Stimulated activated CD4-positive, alpha-beta T cell treated with anti-CD3 and anti-CD28 coated beads, Interleukin-15, amount 100 ng/mL, for 1 hour (primary cell): Measurements from ENCODE around the gene CMKLR1.

Experiments
- DNase-seq, 2 donors: peaks; one replicate each; pipeline ENCODE4 v3.0.0-alpha.2; 2020; ENCODE audit warnings: low read depth in 1 of 2, low spot score in 1 of 2

Gene CMKLR1

DNA sequence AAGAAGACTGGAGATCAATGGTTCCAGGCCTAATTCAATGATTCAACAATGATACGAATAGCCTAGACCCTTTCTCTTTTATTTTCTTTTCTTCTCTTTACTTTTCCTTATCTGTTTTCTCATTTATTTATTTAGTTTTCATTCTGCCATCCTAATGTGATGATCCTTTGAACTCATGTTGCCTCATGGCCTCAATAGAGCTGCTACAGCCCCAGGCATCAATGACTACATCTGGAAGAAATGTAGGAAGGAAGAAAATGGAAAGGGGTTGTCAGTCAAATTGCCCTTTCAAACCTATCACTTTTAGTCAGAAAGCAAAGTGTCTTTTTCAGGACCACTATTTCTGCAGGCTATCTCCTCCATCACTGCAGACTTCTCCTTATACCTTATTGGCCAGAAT lies 69.9 kb downstream of the CMKLR1 start:
- DNase-seq, result no peak

DNA sequence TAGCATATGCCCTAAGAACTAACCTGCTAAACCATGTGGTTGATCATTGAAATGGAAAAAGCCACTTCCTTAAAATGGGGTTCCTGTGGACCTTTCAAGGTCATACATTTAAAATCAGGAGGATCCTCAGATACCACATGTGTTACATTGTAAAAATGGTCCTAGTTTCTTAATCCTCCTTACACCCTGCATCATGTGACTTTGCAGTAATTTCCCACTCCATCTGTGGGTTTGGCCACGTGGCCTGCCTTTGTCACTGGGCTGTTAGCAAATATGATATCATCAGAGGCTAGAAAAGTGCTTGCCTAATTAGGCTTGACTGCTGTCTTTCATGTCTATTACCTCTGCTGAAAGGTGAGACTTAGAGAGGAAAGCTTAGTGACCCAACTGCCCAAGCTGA lies 70.7 kb downstream of the CMKLR1 start:
- DNase-seq, result no peak

GRCh38 chr12:108267450-108267849 lies 71.7 kb downstream of the CMKLR1 start:
- no peak for DNase-seq

DNA sequence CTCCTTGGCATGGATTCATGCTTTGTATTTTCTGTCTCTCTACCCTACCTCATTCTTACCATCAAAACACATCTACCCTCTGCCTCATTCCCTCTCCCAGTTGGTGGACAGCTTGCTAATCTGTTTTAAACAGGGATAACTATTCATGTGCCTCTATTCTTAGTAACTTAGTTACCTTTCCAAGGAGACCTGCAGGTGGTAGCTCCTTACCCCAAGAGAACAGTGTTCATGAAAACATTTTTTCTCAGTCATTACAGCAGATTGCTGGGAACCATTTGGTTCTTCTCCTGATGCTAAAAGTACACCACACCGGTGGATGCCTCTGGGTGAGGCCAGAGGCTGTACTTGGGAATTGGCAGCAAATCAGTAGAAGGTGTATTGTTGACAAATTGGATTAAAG lies 73.0 kb downstream of the CMKLR1 start:
- no peak for DNase-seq

DNA sequence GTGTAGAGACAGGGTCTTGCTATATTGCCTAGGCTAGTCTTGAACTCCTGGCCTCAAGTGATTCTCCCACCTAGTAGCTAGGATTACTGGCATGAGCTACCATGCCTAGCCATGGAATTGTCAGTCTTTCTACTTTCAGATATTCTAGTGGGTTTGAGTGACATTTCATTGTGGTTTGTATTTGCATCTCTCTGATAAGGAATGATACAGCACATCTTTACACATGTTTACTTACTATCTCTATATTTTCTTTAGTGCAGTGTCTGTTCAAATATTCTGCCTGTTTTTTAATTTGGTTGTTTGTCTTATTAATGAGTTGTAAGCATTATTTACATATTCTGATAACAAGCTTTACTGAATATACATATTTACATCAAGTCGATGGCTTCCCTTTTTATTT lies 73.6 kb downstream of the CMKLR1 start:
- DNase-seq, result no peak

DNA sequence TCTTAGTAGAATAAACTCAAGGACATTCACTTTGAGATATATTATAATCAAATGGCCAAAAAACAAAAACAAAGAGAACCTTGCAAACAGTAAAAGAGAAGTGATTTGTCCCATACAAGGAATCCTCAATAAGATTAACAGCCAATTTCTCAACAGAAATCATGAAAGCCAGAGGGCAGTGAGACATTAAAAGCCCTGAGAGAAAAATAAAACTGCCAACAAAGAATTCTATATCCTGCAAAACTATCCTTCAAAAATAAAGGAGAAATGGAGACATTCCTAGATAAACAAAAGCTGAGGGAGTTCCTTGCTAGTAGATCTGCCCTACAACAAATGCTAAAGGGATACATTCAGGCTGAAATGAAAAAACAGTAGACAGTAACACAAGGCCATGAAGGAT lies 78.1 kb downstream of the CMKLR1 start:
- no peak for DNase-seq

DNA sequence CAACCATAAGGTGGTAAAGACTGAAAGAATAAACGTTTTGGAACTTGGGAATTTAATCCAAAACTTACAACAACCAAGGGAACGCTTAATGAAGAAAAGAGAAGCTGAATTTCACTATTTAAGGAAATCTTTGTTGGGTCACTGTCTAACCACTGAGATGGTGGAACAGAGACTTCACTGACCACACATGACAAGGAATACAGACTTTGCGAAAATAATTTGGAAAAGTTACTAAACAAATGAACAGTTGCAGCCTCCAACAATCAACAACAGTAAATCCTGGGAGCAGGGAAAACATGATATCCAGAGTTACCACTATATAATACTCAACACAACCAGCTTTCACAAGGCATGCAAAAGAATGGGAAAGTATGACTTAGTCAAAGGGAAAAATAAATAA lies 79.1 kb downstream of the CMKLR1 start:
- DNase-seq, result no peak

DNA sequence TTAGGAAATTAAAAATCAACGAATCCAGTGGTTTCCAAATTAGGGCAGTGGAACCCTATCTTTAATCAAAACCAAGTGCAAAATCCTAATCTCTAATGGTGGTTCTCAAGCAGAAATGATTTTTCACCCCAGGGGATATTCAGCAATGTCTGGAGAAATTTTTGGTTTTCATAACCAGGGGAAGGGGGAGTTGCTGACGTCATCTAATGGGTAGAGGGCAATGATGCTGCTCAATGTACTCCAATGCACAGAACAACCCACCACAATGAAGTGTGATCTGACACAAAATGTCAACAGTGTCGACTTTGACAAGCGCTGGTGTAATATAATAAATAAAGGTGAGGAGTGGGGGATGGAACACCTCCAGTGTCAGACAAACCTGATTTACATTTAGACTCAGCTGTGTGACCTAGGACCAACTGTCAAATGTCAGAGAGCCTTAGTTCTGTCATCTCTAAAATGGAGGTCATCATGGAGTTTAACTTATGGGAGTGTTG lies 81.5 kb downstream of the CMKLR1 start:
- DNase-seq, result no peak

DNA sequence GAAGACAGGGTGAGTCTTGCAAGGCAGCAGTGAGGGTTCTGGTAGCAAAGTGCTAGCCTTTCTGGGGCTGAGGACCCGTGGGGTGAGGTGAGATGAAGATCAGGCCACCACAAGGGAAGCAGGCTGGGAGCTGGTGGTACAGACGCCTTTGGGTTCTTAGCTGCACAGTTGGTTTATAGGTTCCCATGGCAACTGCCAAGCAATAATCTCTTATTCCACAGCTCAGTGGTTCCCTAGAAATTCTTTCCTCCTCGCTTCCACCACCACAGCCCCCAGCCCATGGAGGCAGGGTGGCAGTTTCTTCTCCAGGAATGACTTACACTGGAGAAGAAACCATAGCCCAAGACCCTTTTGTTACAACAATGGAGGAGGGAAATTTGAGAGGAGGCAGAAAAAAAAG lies 82.1 kb downstream of the CMKLR1 start:
- DNase-seq, result no peak

DNA sequence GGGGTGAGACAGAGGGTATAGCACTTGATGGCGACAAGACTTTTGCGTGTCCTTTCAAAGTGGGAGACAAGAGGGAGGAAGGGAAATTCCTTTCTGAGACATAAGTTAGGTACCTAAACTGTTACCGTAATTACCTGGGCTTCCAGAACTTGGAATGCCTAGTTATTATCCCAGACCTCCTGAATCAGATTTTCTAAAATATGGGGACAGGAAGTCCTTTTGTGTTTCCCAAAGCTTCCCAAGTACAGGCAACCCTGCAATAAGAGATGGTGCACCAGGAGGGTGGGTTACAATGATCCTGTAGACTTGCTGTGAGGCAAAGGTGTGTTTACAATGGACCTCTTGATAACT lies 83.9 kb downstream of the CMKLR1 start:
- no peak for DNase-seq

GRCh38 chr12:108254517-108255251 lies 84.4 kb downstream of the CMKLR1 start:
- DNase-seq, result no peak

- DNase-seq, result no peak
These were observed 85.1 kb downstream of the CMKLR1 start for GRCh38 chr12:108254030-108254429.

DNA sequence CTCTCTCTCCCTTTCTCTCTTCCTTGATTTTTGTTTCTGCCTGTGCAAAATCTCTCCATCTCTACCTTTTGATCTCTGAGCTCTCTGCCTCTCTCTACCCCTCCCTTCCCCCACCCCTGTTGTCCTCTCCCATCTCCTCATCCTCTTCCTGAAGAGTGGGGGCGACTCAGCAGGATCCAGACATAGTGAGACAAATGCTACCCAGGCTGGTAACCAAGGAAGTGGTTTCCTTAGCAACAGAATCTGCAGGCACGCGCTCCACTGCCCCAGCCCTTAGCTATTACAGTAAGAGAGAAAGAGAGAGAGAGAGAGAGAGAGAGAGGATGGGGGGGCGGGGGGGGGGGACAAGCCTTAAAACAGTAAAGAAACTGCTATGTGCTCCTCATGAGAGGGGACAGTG lies 85.6 kb downstream of the CMKLR1 start:
- no peak for DNase-seq

DNA sequence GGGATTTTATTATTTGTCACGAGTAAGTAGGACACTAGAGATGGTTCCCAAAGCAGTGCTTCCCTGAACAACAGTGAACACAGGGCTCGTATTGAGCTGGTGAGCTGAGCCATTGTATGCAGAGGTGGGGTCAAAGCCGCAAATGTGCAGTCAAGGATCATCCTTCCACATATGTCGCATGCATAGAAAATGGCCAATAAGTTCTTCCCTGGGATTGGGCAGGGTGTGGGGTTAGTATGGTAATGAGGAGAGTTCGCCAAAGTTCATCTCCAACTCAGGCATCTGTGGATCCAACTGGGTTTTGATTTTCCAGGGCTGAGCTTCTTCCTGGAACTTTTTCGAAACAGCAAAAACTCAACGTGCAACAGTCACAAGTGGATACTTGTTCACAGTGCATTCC lies 86.6 kb downstream of the CMKLR1 start:
- no peak for DNase-seq

DNA sequence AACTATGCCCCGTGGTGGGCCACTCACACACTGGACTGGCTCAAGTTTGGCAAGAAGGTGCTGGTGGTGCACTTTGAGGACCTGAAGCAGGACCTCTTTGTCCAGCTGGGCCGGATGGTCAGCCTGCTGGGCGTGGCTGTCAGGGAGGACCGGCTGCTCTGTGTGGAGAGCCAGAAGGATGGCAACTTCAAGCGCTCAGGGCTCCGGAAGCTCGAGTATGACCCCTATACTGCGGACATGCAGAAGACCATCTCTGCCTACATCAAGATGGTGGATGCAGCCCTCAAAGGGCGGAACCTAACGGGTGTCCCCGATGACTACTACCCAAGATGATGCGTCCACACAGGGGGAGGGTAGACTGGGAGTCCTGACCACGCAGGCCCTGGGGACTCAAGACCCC lies 91.1 kb downstream of the CMKLR1 start:
- no peak for DNase-seq

GRCh38 chr12:108247130-108247529 lies 92.0 kb downstream of the CMKLR1 start:
- no peak for DNase-seq

DNA sequence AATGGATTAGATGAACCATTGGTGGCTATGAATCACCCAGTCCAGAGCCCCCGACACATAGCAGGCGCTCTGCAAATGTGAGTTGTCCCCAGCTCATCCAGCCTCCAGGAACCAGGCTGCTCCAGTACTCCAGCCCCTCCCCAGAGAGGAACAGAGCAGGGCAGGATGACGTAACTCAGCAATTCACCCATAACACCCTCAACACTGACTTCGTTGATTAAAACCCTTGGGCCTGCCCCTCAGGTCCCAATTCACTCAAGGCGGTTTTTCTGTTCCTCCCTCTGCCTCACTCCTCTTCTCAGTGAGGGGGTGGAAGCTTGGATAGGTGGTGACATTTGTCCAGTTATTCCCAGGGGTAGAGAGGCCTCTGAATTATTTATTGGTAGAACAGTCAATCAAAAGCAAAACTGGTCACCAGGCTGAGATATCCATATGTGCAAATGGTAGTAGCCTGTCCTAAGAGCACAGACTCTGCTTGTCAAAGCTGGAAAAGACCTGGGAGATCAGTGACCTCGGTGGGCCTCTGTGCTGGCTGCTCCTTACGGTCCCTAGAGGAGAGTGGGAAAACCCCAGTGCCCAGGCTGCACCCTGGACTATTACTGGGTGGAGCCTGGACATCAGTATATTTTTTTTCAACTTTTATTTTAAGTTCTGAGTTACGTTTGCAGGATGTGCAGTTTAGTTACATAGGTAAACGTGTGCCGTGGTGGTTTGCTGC lies 97.0 kb downstream of the CMKLR1 start:
- no peak for DNase-seq

GRCh38 chr12:108240928-108241327 lies 98.2 kb downstream of the CMKLR1 start:
- no peak for DNase-seq

DNA sequence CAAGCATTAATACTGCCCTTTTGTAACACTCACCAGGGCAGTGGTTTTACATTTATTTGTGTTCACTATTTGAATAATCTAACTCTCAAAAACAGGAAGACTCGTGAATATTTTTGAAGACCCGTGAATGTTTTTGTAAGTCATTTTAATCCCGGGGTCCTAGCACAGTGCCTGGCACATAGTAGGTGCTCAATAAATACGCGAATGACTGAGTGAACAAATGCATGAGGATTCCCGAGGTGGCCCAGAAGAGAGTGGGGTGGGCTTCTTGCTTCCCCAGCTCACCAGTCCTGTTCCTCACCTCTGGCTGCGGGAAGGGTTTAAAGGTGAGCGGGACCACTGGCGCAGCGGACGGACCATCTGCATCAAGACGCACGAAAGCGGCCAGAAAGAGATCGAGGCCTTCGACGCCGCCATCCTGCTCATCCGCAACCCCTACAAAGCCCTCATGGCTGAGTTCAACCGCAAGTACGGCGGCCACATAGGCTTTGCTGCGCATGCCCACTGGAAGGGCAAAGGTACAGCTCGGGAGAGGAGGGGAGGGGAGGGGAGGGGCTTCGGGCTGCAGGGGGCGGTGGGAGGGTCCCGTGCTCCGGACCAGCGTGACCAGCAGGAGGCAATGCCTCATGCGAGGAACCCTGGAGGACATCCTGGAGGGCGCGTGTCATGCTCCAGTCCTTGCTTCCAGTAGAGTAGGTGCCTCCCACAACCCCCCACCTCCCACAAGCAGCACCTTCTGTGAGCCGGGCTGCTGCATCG lies 98.9 kb downstream of the CMKLR1 start:
- no peak for DNase-seq

- no peak for DNase-seq
These were observed 99.7 kb downstream of the CMKLR1 start for GRCh38 chr12:108239378-108239777.

DNA sequence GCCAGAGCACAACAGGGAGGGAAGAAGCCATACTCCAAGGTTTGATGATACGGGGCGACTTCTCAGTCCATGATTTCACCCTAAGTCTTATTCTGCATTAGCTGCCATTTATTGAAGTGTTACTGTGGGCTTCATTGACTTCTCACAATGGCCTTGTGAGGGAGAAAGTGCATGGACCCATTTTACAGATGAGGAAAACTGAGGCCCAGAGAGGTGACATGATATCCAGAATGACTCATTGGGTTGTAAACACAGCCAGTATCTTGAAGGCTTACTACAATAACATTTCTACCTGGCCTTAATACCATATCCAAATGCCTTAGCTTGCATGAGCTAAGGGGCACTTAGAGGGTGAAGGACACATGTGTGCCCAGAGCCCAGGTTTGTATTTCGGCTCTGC lies 100.6 kb downstream of the CMKLR1 start:
- no peak for DNase-seq
